ENCODE data around the gene RYR1. TPM values are rescaled to one million over a fixed set of nuclear protein-coding genes. Genes with fewer than 3 reads are reported as not detected.

Gene RYR1
- total RNA-seq, 6 experiments from 2014 or later: 0.12 to 1.1 (median 0.49) TPM

- ATAC-seq (peak; percentile 10 to 17 (median 15)), DNase-seq (peak in 2 of 3 donors; percentile 54 to 68)
- Histone ChIP-seq H3K27ac (peak within 1 kb of the TSS; percentile 50 to 60 (median 54)), H3K4me3 (peak within 1 kb of the TSS; percentile 81 to 100 (median 91)), H3K36me3 (peaks cover 0 to 25% (median 5%) of the 10 kb centered on the region in 4 donors), H3K27me3 (no peaks in the 10 kb centered on the region), H3K4me1 (peaks cover 0 to 12% (median 3%) of the 10 kb centered on the region in 4 donors), H3K9me3 (no peaks in the 10 kb centered on the region)
- WGBS (ENCODE audit: insufficient coverage, low coverage, low lambda C conversion rate, missing lambda C conversion rate): 30% methylated on average over 4 of the region's 28 CpGs
- TF ChIP-seq POLR2A (IDR thresholded peaks at IDR 0.05) (no peak), CTCF (IDR thresholded peaks at IDR 0.05) (no peak)
- intact Hi-C loops (cut with DNase I): no loop called here
These were observed 184.5 kb downstream of the RYR1 start, which contains the start of gene MAP4K1 for GRCh38 chr19:38617764-38618589. Gene MAP4K1, minus strand, starts transcription at chr19:38617953. Its CDS starts 58 bp downstream, at chr19:38617895.

- Histone ChIP-seq H3K27ac (peak within 1 kb of the TSS; percentile 60 to 66 (median 65)), H3K36me3 (peaks cover 0 to 29% (median 8%) of the 10 kb centered on the region in 4 donors), H3K4me3 (peak within 1 kb of the TSS; percentile 81 to 100 (median 91)), H3K27me3 (no peaks in the 10 kb centered on the region), H3K9me3 (no peaks in the 10 kb centered on the region), H3K4me1 (peaks cover 0 to 12% (median 3%) of the 10 kb centered on the region in 4 donors)
- intact Hi-C loops (cut with DNase I): no loop called here
- DNase-seq (peak; percentile 99), ATAC-seq (peak; percentile 94 to 96 (median 94))
- no peak for TF ChIP-seq CTCF (IDR thresholded peaks at IDR 0.05)
- TF ChIP-seq POLR2A (IDR thresholded peaks at IDR 0.05): peak; percentile 75
- WGBS (ENCODE audit: insufficient coverage, low coverage, low lambda C conversion rate, missing lambda C conversion rate): 7% methylated on average over 8 of the region's 64 CpGs
These were observed 185.3 kb downstream of the RYR1 start, which contains the start of gene EIF3K for GRCh38 chr19:38618590-38619360. Gene EIF3K, plus strand, starts transcription at chr19:38619188. Its CDS starts 81 bp downstream, at chr19:38619269.

- H3K9me3 ChIP-seq: no peaks in the 10 kb centered on the region
- H3K27me3 ChIP-seq: no peaks in the 10 kb centered on the region
- H3K4me1 ChIP-seq: peaks cover 0 to 12% (median 3%) of the 10 kb centered on the region in 4 donors
- WGBS (ENCODE audit: insufficient coverage, low coverage, low lambda C conversion rate, missing lambda C conversion rate): 13% methylated on average over 19 of the region's 21 CpGs
- peaks cover 0 to 36% (median 14%) of the 10 kb centered on the region in 4 donors for H3K36me3 ChIP-seq
- DNase-seq (no peak), ATAC-seq (no peak)
- peak overlapping the region; percentile 81 to 100 (median 91) for H3K4me3 ChIP-seq
- peak overlapping the region; percentile 39 to 66 (median 65) for H3K27ac ChIP-seq
- intact Hi-C loops (cut with DNase I): loop anchor here in 1 of 2 donors (10.0 kb wide), 1 partner anchor 225 kb away; no protein-coding TSS in a partner anchor
- TF ChIP-seq POLR2A (IDR thresholded peaks at IDR 0.05) (no peak), CTCF (IDR thresholded peaks at IDR 0.05) (no peak)
These were observed 186.1 kb downstream of the RYR1 start for GRCh38 chr19:38619361-38620174.

GRCh38 chr19:38624822-38625221 is 191.3 kb downstream of the RYR1 start:
- DNase-seq: no peak
- H3K27ac ChIP-seq: no peak overlapping the region
- no peak for ATAC-seq
- H3K9me3 ChIP-seq: no peaks in the 10 kb centered on the region
- H3K4me1 ChIP-seq: peaks cover 0 to 4% (median 2%) of the 10 kb centered on the region in 4 donors
- H3K4me3 ChIP-seq: no peak overlapping the region
- intact Hi-C loops (cut with DNase I): loop anchor here in 1 of 2 donors (10.0 kb wide), 1 partner anchor 230 kb away; no protein-coding TSS in a partner anchor
- peaks cover 0 to 89% (median 36%) of the 10 kb centered on the region in 4 donors for H3K36me3 ChIP-seq
- 81% methylated on average over 3 of the region's 3 CpGs for WGBS (ENCODE audit: insufficient coverage, low coverage, low lambda C conversion rate, missing lambda C conversion rate)
- TF ChIP-seq CTCF (IDR thresholded peaks at IDR 0.05) (no peak), POLR2A (IDR thresholded peaks at IDR 0.05) (no peak)
- H3K27me3 ChIP-seq: no peaks in the 10 kb centered on the region

All from right lobe of liver (tissue), 6 donors.